Measurements from ENCODE around the gene DAW1. TPM values are rescaled to one million over a fixed set of nuclear protein-coding genes. Genes with fewer than 3 reads are reported as not detected.
A peak's percentile ranks its signal among the peaks of the same experiment; 100 is the strongest.

Gene DAW1
- total and polyA plus RNA-seq, 2 of the 13 experiments (the other 11 are each of a cell fraction or from before 2014, with no cell fraction given) = not detected

DNA sequence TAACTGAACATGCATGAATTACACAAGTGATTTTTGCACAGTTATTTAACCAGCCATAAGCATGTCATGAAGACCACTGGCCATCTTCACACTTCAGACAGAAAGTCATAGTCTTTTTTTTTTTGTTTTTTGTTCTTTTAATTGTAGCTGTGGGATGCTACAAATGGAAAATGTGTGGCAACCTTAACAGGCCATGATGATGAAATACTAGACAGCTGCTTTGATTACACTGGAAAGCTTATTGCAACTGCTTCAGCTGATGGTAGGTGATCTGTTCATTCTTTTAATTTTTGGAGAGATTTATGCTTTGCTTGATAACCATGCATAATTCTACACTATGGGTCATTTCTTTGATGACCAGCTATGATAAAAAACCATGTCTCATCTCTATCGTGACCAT lies 35.6 kb downstream of the DAW1 start:
- POLR2A ChIA-PET = no interaction called here
- no peaks in the 10 kb centered on the region for H3K36me3 ChIP-seq (replicated peaks in 1 of 2; ENCODE audit: control insufficient read depth in 1 of 2, insufficient read depth in 2 of 2, low read length in 2 of 2)
- H3K9me3 ChIP-seq (ENCODE audit: low read length) = no peaks in the 10 kb centered on the region
- H3K27me3 ChIP-seq (ENCODE audit: control insufficient read depth in 1 of 2, insufficient read depth in 2 of 2, low read length in 2 of 2) = no peaks in the 10 kb centered on the region
- H3K4me2 ChIP-seq (ENCODE audit: low read depth, low read length) = no peak overlapping the region
- H2AFZ ChIP-seq (ENCODE audit: low read length) = no peak overlapping the region
- H3K27ac ChIP-seq (ENCODE audit: extremely low read length, insufficient read depth, low read length) = no peak overlapping the region
- in situ Hi-C loops (cut with HindIII; ENCODE audit: extremely low pct_ligation_motif_present, low pct_unique_long_range_greater_than_20kb) = loop anchor here (25.0 kb wide), 1 partner anchor 755 kb away; no protein-coding TSS in a partner anchor
- H3K4me1 ChIP-seq (ENCODE audit: insufficient read depth, low read length) = no peaks in the 10 kb centered on the region
- H3K79me2 ChIP-seq (ENCODE audit: insufficient read depth, low read length) = no peaks in the 10 kb centered on the region
- no peak overlapping the region for H3K9ac ChIP-seq (ENCODE audit: insufficient read depth, low read depth, low read length)
- CTCF ChIA-PET (ENCODE audit: low intra/inter-chr PET ratio, low total read pairs) = no interaction called here
- no peak for TF ChIP-seq ZNF337 (CRISPR knock-in tag; IDR thresholded peaks at IDR 0.05; ENCODE audit: borderline replicate concordance, low read depth)
- no peak for TF ChIP-seq BRCA1 (CRISPR knock-in tag; IDR thresholded peaks at IDR 0.05)
- TF ChIP-seq, protein P1, sequence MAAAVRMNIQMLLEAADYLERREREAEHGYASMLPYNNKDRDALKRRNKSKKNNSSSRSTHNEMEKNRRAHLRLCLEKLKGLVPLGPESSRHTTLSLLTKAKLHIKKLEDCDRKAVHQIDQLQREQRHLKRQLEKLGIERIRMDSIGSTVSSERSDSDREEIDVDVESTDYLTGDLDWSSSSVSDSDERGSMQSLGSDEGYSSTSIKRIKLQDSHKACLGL (CRISPR knock-in tag; IDR thresholded peaks at IDR 0.05) = no peak
- 0 out of 2 replicates have a peak, but pooled peaks have one; percentile 2 for TF ChIP-seq ATF7 (IDR thresholded peaks at IDR 0.05)
- TF ChIP-seq ATF7 (CRISPR knock-in tag; IDR thresholded peaks at IDR 0.05) = no peak
- TF ChIP-seq, protein P2, sequence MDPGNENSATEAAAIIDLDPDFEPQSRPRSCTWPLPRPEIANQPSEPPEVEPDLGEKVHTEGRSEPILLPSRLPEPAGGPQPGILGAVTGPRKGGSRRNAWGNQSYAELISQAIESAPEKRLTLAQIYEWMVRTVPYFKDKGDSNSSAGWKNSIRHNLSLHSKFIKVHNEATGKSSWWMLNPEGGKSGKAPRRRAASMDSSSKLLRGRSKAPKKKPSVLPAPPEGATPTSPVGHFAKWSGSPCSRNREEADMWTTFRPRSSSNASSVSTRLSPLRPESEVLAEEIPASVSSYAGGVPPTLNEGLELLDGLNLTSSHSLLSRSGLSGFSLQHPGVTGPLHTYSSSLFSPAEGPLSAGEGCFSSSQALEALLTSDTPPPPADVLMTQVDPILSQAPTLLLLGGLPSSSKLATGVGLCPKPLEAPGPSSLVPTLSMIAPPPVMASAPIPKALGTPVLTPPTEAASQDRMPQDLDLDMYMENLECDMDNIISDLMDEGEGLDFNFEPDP (CRISPR knock-in tag; conservative IDR thresholded peaks at IDR 0.05) = no peak
- TF ChIP-seq ZNF619 (CRISPR knock-in tag; IDR thresholded peaks at IDR 0.05) = no peak
- no peak for TF ChIP-seq ZNF891 (CRISPR knock-in tag; IDR thresholded peaks at IDR 0.05)
- TF ChIP-seq ZBTB1 (CRISPR knock-in tag; IDR thresholded peaks at IDR 0.05; ENCODE audit: borderline replicate concordance) = no peak
- TF ChIP-seq, protein P3, sequence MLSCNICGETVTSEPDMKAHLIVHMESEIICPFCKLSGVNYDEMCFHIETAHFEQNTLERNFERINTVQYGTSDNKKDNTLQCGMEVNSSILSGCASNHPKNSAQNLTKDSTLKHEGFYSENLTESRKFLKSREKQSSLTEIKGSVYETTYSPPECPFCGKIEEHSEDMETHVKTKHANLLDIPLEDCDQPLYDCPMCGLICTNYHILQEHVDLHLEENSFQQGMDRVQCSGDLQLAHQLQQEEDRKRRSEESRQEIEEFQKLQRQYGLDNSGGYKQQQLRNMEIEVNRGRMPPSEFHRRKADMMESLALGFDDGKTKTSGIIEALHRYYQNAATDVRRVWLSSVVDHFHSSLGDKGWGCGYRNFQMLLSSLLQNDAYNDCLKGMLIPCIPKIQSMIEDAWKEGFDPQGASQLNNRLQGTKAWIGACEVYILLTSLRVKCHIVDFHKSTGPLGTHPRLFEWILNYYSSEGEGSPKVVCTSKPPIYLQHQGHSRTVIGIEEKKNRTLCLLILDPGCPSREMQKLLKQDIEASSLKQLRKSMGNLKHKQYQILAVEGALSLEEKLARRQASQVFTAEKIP (CRISPR knock-in tag; IDR thresholded peaks at IDR 0.05; ENCODE audit: borderline replicate concordance) = no peak
- TF ChIP-seq RAD51 (IDR thresholded peaks at IDR 0.05; ENCODE audit: borderline replicate concordance) = no peak
- peak; percentile 57; the same call in 1 of the 2 replicates for TF ChIP-seq CEBPB (IDR thresholded peaks at IDR 0.05; ENCODE audit: borderline replicate concordance, low read depth, low read length)
- no peak for TF ChIP-seq ZNF326 (CRISPR knock-in tag; IDR thresholded peaks at IDR 0.05; ENCODE audit: borderline replicate concordance)
- no peak for TF ChIP-seq ZFP1 (CRISPR knock-in tag; IDR thresholded peaks at IDR 0.05)
- H3K4me3 ChIP-seq (replicated peaks in 1 of 3; ENCODE audit: insufficient read depth in 1 of 3, low read depth in 2 of 3, low read length in 3 of 3) = no peak overlapping the region
- no TSS peak for BruUV-seq (replicated peaks)
- WGBS (ENCODE audit: low lambda C conversion rate) = 0% methylated on average over 1 of the region's 1 CpG
- ATAC-seq (no peak), FAIRE-seq (no peak), DNase-seq (ENCODE audit: low spot score) (no peak)
- H4K20me1 ChIP-seq (ENCODE audit: insufficient read depth, low read length) = no peaks in the 10 kb centered on the region
- intact Hi-C loops (cut with micrococcal nuclease; ENCODE audit: unreplicated experiment) = no loop called here

Measured in HepG2 (cell line).